ENCODE measurements around the gene GCK. TPM values are rescaled to one million over a fixed set of nuclear protein-coding genes. Genes with fewer than 3 reads are reported as not detected.

GCK gene
- polyA plus RNA-seq, 4 donors = 2.6 to 4.8 (median 3.7) TPM

GRCh38 chr7:44098092-44099068 lies 90.9 kb downstream of the GCK start:
- no peak for DNase-seq (ENCODE audit: low read depth in 4 of 4, low spot score in 3 of 4)

- no peak for DNase-seq (ENCODE audit: low read depth in 4 of 4, low spot score in 3 of 4)
These were observed 91.9 kb downstream of the GCK start for GRCh38 chr7:44097064-44097932.

- DNase-seq (ENCODE audit: low read depth in 4 of 4, low spot score in 3 of 4) = no peak
These were observed 92.8 kb downstream of the GCK start for GRCh38 chr7:44096326-44096881.

- DNase-seq (ENCODE audit: low read depth in 4 of 4, low spot score in 3 of 4) = no peak
These were observed 93.5 kb downstream of the GCK start for GRCh38 chr7:44095781-44096180.

- no peak for DNase-seq (ENCODE audit: low read depth in 4 of 4, low spot score in 3 of 4)
These were observed 94.2 kb downstream of the GCK start for GRCh38 chr7:44094883-44095592.

GRCh38 chr7:44094365-44094764 lies 94.9 kb downstream of the GCK start:
- DNase-seq (ENCODE audit: low read depth in 4 of 4, low spot score in 3 of 4) = no peak

Other genes with a start within 250 kb of the GCK start
- gene SPDYE1, start 191.5 kb downstream of the GCK start, polyA plus RNA-seq (ENCODE audit: insufficient read length in 4 of 4) = under 1 TPM; 0.51 to 0.97 (median 0.52) TPM
- 10 to 100 TPM; 61.2 to 76.0 (median 67.0) TPM for gene DBNL, start 144.7 kb downstream of the GCK start, polyA plus RNA-seq (ENCODE audit: insufficient read length in 4 of 4)
- 1 to 10 TPM; 1.4 to 5.4 (median 3.0) TPM for gene PGAM2, start 123.9 kb downstream of the GCK start, polyA plus RNA-seq (ENCODE audit: insufficient read length in 4 of 4)
- 10 to 100 TPM; 19.2 to 23.1 (median 20.9) TPM for gene POLM, start 106.9 kb downstream of the GCK start, polyA plus RNA-seq (ENCODE audit: insufficient read length in 4 of 4)
- gene AEBP1, start 85.1 kb downstream of the GCK start, polyA plus RNA-seq (ENCODE audit: insufficient read length in 4 of 4) = 10 to 100 TPM; 55.4 to 75.0 (median 67.7) TPM
- 100 to 1,000 TPM; 116 to 131 (median 120) TPM for gene POLD2, start 65.9 kb downstream of the GCK start, polyA plus RNA-seq (ENCODE audit: insufficient read length in 4 of 4)
- gene MYL7, start 48.1 kb downstream of the GCK start, polyA plus RNA-seq (ENCODE audit: insufficient read length in 4 of 4) = under 1 TPM; 0.37 to 0.99 (median 0.56) TPM
- gene YKT6, start 11.5 kb upstream of the GCK start, polyA plus RNA-seq (ENCODE audit: insufficient read length in 4 of 4) = 10 to 100 TPM; 76.3 to 84.9 (median 79.0) TPM
- gene CAMK2B, start 136.2 kb upstream of the GCK start, polyA plus RNA-seq (ENCODE audit: insufficient read length in 4 of 4) = 1 to 10 TPM; 2.1 to 2.9 (median 2.3) TPM